ENCODE results near the gene TXNDC17.
"Not testable (repeated sequence)": the region's sequence is repeated elsewhere in the genome, so short reads cannot be mapped to it uniquely, and the experiment has no call there.

The TXNDC17 gene

GRCh38 chr17:6660101-6660500 lies 19.2 kb downstream of the TXNDC17 start:
- H3K4me3 ChIP-seq (ENCODE audit: low read depth, low read length) = no peak overlapping the region

DNA sequence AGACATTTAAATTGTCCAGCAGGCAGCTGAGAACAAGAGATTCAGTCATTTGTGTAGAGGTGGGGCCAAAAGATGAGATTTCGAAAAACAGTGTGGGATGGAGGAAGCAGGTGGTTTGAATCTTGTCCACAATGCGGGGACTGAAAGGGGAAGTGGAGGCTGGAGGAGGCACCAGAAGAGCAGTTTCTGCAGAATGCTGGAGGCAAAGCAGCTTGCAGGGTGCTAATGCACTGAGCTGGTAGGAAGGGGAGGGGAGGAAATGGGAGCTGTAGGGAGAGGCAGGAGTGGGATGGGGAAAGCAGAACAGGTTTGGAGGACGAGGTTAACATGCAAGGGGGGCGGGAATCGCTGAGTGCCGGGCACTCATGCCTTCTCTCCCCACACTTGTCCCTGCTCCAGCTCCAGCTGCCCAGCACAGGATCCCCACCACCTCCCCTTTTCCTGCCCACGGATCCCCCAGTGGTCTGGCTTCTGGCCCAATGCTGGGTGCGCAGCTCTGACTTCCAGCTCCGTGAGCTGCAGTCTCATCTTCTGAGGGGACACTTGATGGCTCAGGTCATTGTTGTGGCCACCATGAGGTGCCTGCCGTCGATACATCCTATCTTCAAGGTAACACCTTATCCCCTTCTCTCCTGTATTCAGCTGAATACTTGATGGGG lies 20.1 kb downstream of the TXNDC17 start:
- H3K4me3 ChIP-seq (ENCODE audit: low read depth, low read length) = no peak overlapping the region

- H3K4me3 ChIP-seq (ENCODE audit: low read depth, low read length) = no peak overlapping the region
Observed at GRCh38 chr17:6661464-6661848, 20.6 kb downstream of the TXNDC17 start.

GRCh38 chr17:6663200-6663599 lies 22.3 kb downstream of the TXNDC17 start:
- not testable (repeated sequence) for H3K4me3 ChIP-seq (ENCODE audit: low read depth, low read length)

DNA sequence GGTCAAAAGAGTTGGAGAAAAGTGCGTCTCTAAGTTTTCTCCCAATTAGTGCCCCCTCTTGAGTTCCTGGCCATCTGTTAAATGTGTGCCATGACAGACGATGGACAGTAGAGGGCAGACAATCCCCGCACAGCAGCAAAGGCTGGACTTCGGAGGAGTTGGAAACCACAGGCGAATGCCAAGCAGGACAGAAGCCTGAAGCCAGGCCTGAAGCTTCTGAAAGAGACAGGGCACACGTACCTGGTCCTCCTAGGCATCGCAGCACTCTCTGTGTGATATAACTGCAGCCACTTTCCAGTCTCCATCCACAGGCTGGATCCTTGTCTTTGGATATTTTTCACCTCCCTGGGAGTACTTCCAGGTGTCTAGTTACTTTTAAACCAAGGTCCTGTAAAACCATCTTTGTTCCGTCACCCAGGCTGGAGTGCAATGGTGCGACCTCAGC lies 25.2 kb downstream of the TXNDC17 start:
- no peak overlapping the region for H3K4me3 ChIP-seq (ENCODE audit: low read depth, low read length)

- H3K4me3 ChIP-seq (ENCODE audit: low read depth, low read length) = no peak overlapping the region
Observed at GRCh38 chr17:6666557-6666956, 25.7 kb downstream of the TXNDC17 start.

- no peak overlapping the region for H3K4me3 ChIP-seq (ENCODE audit: low read depth, low read length)
Observed at GRCh38 chr17:6667516-6667915, 26.7 kb downstream of the TXNDC17 start.

- no peak overlapping the region for H3K4me3 ChIP-seq (ENCODE audit: low read depth, low read length)
Observed at GRCh38 chr17:6668219-6668618, 27.4 kb downstream of the TXNDC17 start.

DNA sequence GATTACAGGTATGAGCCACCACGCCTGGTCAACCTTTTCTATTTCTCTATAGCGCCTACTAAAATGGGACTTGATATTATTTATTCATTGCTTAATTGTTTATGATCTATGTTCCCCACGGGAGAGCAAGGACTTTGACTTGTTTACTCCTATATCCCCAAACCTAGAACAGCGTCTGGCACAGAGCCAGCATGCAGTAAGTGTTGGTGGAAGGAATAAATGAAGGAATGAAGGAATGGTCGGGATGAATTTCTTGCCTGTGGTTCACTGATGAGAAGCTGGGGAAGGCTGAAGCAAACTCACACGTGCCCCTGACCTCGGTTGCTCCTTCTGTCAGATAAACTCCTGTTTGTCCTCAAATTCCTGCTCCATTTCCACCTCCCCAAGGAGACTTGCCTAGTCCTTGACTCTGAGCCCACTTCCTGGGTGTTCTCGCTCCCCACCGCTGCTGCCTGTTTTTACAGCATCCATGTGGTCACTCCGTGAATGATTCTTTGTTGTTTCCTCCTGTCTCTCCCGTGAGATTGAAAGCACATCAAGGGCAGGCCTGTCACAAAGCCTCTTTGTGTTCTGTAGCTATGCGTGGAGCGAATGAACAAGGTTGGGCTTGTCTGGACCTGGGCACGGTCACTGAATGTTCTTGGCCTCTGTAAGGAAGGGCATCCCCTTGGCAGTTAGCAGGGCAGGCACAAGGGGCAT lies 28.0 kb downstream of the TXNDC17 start:
- H3K4me3 ChIP-seq (ENCODE audit: low read depth, low read length) = no peak overlapping the region

DNA sequence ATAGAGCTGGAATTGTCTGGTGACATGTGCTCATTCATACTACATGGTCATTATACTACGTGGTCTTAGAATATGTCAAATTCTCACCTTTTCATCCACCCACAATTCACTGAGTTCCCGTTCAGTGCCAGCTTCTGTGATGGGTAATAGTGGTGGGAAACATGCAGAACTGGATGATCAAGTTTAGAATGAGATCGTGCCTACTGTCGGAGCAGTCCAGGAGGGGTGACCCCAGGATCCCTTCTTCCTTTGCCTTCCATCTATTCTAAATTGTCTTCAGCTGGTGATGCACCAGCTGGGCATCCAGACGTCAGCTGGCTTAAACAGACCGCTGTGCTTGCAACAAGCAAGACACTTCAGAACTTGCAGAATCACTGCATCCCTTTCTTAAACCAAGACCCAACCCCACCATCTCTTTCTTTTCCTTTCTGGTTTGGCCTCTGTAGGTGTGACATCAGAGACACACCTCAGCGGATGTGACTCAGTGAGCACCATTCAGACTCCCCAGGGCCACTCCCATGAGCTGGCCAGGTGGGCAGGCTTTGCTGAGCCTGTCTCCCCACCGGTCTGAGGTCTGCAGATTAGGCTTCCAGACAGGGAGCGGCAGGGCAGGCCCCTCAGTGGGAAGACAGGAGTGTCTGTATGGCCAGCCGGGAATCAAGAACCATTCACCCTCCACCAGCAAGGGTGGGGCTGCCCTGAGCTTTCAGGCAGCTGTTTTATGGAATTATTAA lies 28.8 kb downstream of the TXNDC17 start:
- H3K4me3 ChIP-seq (ENCODE audit: low read depth, low read length) = no peak overlapping the region

DNA sequence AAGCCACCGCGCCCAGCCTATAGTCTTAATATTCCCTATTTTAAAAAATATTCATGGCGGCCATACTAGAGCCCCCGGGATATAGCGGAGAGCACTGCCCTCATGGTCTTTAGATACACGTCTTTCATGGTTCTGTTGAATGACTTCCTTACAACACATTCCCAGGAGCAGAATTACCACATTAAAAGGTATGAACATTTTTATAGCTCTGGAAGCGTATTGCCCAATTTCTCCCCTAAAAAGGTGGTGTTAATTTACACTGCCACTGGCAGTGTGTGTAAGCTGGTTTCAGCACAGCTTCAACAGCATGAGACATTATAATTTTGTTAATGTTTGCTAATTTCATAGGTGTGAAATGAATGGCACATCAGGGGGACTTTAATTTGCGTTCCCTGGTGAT lies 29.7 kb downstream of the TXNDC17 start:
- no peak overlapping the region for H3K4me3 ChIP-seq (ENCODE audit: low read depth, low read length)

DNA sequence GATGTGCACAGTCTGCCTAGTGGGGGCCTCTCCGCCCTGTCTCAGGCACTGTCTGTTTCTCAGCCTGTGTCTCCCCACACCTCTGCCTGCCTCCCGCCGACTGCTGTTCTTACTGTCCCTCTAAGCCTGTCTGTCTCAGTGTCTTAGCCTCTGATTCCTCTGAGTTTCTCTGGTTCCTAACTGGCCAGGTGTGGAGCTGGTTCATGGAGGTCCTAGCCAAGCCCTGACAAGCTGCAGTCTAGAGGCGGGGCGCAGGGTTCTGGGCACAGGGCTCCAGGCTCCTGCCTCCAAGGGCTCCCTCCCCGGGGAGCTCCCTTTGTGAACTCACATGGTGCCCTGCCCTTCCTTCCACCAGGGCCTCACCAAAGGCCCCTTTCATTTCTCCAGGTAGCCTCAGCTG lies 30.1 kb downstream of the TXNDC17 start:
- no peak overlapping the region for H3K4me3 ChIP-seq (ENCODE audit: low read depth, low read length)

GRCh38 chr17:6671431-6671830 lies 30.6 kb downstream of the TXNDC17 start:
- H3K4me3 ChIP-seq (ENCODE audit: low read depth, low read length) = no peak overlapping the region

DNA sequence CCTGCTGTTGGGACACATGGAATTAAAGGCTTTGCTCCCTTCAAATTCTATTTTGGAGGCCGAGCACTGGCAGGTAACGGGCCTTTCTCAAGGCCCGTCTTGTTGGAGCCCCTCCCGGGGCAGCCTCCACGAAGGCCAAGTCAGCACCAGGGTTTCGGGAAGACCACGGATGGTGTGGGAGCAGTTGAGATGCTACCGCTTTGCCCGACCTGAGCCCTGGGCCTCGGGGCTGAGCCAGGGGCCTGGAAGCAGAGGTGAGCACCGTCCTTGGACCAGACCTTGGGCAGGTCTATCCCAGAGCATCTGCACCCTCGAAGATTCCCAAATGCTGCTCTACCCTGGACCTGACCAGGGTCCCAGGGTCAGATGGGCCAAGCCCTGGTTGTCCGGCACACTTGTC lies 33.7 kb downstream of the TXNDC17 start:
- H3K4me3 ChIP-seq (ENCODE audit: low read depth, low read length) = no peak overlapping the region

GRCh38 chr17:6675201-6675825 lies 34.5 kb downstream of the TXNDC17 start:
- no peak overlapping the region for H3K4me3 ChIP-seq (ENCODE audit: low read depth, low read length)

DNA sequence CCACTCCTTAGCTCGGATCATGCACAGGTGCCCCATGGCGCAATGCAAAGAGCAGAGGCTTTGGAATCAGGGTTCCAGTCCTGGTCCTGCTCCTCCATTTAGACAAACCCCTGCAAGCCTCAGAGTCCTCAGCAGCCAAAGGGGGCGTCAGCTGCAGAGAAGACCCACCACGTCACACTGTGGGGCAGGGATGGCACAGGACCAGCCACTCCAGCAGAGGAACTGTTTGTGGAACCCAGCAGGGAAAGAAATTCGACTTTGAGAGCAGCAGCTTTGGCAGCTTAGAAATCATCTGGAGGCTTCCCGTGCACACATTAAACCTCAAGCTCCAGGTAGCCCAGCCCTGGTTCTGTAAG lies 35.9 kb downstream of the TXNDC17 start:
- H3K4me3 ChIP-seq (ENCODE audit: low read depth, low read length) = no peak overlapping the region

DNA sequence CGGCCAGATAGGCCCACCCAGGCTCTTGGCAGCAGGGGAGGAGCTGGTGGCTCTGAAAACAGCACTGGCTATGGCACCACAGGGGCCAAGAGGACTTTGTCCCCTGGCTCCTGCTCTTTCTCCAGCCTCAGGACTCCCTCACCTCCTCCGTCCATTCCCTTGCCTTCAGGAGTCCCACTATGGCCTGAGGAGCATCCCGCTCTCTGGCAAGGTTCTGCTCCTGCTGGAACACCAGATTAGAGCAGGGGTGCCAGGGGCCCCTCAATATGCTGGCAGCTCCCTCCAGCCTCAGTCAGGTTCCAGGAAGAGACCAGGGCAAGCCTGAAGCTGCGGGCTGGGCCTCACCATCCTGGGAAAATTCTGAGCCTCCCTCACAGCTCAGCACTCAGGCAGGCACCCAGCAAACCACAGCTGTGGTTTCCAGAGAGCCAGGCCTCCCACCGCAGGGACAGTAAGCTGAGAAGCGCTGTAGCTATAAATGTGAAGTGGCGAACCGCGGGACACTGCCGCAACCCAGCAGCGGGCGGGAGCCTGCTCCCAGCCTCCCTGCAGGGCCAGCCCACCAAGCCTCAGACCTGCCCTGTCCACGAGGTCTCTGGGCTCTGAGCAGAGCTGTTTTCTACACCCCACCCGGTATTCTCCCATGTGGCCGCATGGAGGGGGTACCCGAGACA lies 36.4 kb downstream of the TXNDC17 start:
- no peak overlapping the region for H3K4me3 ChIP-seq (ENCODE audit: low read depth, low read length)

GRCh38 chr17:6677946-6678345 lies 37.1 kb downstream of the TXNDC17 start:
- no peak overlapping the region for H3K4me3 ChIP-seq (ENCODE audit: low read depth, low read length)

DNA sequence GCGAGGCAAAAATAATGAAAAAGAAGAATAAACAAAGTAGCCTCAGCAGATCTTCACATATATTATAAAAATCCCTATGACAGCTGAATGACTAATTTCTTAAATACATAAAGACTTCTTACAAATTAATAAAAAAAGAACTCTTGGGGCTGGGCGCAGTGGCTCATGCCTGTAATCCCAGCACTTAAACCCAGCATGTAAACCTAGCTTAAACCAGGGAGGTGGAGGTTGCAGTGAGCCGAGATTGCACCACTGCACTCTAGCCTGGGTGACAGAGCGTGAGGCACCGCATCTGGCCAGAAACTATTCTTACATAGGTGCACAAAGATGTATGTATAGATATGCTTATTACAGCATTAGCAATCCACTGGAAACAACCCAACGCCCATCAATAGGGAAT lies 38.4 kb downstream of the TXNDC17 start:
- no peak overlapping the region for H3K4me3 ChIP-seq (ENCODE audit: low read depth, low read length)

GRCh38 chr17:6681176-6681575 lies 40.3 kb downstream of the TXNDC17 start:
- no peak overlapping the region for H3K4me3 ChIP-seq (ENCODE audit: low read depth, low read length)

GRCh38 chr17:6681671-6682070 lies 40.8 kb downstream of the TXNDC17 start:
- no peak overlapping the region for H3K4me3 ChIP-seq (ENCODE audit: low read depth, low read length)

All from iPS-11a (cell line).